GM19372 (cell line): Measurements from ENCODE around the gene CCDC192.

ENCODE experiments used
- ATAC-seq: cut with Tn5 transposase; IDR thresholded peaks from one replicate; pipeline ENCODE4 v1.9.1; 2021; ENCODE audit warnings: mild to moderate bottlenecking, low read depth, moderate library complexity; ENCODE audit not compliant: unreplicated experiment

Gene CCDC192

DNA sequence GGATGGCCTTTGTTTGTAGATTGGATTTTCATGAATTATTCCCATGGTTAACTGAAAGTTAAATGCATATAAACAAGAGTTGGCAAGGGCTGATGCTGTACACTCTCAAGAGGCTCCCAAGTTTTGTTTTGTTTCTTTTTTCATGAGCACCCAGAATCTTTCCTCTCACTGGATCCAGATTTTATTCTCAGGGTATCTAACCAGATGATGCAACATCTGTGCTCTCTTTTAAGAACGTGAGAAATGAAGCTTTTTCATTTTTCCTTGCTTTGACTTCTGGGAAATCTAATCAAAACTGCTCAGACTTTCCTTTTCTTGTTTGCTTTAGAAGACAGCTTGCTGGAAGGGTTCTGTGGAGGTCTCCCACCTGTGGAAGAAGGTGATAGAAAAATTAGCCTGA is 237.7 kb downstream of the CCDC192 start:
- ATAC-seq, result no peak

- no peak for ATAC-seq
Observed at GRCh38 chr5:127941646-127942045, 238.5 kb downstream of the CCDC192 start.

DNA sequence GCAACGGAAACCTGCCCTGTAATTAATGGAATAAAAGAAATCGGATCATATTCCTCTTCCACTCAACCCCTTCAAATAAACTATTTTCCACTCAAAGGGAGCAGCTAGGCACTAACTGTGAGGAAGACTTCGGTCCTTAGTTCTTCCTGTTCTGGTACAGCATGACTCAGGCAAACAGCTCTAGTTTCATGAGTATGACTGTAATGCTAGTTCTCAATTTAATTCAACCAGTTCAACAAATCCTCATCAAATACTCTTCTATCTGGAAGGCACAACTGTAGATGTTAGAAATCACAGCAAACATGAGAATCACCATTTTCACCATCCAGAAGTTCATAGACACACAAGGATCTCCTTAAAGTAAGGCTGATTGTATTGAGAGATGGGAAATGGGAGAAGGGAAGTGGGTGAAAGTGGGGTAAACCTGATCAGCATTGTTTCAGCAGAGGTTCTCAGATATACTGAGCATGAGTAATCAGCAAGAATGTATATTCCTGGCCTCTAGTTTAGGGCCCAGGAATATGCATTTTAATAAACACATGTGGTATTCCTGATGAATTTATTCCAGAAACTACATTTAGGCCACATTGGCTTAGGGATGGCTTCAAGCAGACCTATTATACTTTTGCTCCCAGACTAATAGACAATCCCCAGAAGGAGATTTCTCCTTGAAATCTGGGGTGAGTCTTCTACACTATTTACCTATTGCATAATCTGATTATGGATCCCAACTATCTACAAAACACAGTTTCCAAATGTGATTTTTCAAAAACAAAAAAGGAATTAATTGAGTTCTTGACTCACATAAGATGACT is 239.3 kb downstream of the CCDC192 start:
- no peak for ATAC-seq

- ATAC-seq, result no peak
Observed at GRCh38 chr5:127943061-127943371, 239.8 kb downstream of the CCDC192 start.

DNA sequence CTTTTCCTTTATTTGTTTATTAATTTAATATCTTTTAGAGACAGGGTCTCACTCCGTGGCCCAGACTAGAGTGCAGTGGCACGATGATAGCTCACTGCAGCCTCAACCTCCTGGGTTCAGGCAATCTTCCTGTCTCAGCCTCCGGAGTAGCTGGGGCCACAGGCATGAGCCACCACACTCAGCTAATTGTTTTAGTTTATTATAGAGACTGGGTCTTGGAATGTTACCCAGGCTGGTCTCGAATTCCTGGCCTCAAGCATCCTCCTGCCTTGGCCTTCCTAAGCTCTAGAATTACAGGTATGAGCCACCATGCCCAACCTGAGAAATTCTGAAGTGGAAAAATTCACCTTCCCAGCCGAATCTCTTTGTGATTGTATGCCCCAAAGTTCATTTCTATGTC is 240.9 kb downstream of the CCDC192 start:
- ATAC-seq, result no peak

GRCh38 chr5:127947941-127948340 is 244.8 kb downstream of the CCDC192 start:
- ATAC-seq, result no peak

DNA sequence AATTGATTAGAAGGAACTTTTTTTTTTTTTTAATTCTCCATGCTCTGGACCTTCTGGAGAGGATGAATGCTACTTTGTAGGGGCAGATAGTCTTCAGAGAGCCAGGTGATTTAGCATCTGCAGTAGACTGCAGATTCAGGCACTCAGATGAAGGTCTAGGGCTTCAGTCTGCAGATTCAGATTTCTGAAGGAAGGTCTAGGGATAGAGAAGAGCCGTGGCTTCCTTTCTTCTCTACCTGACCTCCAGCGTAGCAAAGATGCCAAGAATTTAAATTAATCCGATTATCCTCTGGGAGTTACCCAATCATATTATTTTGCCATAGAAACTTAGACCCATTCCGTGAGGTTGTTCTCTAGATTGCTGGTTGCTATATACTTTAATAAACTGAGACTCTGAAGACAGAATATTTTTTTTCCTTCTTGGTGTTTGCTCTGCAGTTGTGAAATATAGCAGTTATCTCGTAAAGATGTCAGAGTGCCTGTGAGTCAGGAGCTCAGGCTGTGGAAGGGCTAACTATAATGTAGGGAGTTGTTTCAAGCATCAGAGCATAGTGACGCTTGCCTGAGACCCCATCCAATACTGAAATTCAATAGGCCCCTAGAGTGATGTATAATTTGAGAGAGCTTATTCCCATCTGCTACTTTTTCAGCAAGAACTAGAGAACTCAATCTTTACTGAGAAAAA is 247.7 kb downstream of the CCDC192 start:
- no peak for ATAC-seq

- ATAC-seq, result no peak
Observed at GRCh38 chr5:127951791-127952190, 248.6 kb downstream of the CCDC192 start.

- no peak for ATAC-seq
Observed at GRCh38 chr5:127957183-127957582, 254.0 kb downstream of the CCDC192 start.

- no peak for ATAC-seq
Observed at GRCh38 chr5:127957701-127958239, 254.6 kb downstream of the CCDC192 start.

- no peak for ATAC-seq
Observed at GRCh38 chr5:127958421-127959011, 255.3 kb downstream of the CCDC192 start.

DNA sequence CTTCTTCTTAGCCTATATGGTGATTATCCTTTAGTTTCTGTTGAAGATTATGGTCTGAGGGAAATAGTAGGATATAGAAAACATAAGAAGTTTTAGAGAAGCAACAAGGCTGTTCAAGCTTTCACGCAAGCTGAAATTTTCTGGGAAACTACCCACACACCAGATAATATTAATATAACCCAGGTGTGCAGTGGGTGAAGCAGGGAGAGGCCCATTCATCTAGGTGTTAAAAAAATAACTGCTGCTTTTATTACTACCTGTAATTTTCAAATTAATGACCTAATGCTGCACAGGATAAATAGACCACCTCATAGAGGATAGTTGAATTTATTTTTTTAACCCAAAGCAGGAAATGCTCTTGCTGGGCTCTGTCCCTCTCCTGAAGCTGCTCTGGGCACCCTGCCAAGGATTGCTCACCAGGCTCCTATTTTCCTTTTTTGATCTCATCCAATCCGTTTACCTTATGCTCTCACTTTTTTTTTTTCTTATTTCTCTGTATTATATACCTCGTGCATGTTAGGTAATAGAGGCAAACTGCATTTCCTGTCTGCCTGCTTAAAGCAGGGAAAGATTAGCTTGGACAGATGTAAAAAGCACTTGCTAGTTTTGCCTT is 256.1 kb downstream of the CCDC192 start:
- ATAC-seq, result no peak

GRCh38 chr5:127960270-127960691 is 257.1 kb downstream of the CCDC192 start:
- ATAC-seq, result no peak

DNA sequence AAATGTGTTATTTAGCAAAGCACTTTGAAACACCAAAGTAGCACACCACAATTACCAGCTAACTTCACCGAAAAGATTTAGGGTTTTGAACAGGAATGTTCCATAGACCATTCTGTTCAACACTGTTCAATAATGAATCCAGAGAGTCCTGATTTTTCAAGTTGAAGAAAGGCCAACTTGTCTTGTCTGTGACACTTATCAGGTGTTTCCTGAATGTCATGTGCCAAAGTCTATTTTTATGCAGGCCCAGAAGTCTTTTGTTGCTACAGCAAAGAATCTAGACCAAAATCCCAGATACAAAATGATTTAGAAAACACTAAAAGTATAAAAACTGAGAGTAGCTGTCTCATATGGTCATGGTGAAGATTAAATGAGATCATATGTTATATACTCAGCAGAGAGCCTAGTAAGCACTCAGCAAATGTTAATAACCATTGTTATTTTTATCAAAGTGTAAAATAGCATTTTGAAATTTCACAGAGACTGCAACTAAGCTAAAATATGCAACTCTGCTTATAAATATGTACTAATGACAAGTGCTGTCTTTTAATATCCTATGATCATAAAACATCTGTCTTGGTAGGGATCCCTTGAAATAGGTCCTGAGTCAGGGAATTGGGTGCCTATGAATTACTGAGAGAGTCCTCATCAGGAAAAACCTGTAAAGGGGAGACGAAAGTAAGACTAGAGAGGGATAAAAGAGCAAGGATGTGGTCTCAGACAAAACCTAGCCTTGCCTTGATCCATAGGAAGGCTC is 258.0 kb downstream of the CCDC192 start:
- no peak for ATAC-seq

DNA sequence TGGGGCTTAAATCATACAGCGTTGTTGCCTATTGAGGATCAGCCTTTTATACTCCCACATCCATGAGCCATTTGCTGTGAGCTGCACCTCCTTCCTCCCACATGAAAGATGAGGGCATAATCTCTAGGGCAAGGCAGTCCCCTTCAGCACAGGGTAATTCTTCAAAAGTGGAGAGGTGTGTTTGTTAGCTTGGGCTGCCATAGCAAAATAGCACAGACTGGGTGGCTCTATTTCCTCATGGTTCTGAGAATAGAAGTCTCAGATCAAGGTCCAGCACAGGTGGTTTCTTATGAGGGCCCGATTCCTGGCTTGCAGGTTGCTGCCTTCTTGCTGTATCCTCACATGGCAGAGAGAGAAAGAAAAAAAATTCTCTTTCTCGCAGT is 258.6 kb downstream of the CCDC192 start:
- no peak for ATAC-seq

- no peak for ATAC-seq
Observed at GRCh38 chr5:127962491-127962890, 259.3 kb downstream of the CCDC192 start.

- no peak for ATAC-seq
Observed at GRCh38 chr5:127963233-127963632, 260.0 kb downstream of the CCDC192 start.

- ATAC-seq, result no peak
Observed at GRCh38 chr5:127963931-127964330, 260.7 kb downstream of the CCDC192 start.

DNA sequence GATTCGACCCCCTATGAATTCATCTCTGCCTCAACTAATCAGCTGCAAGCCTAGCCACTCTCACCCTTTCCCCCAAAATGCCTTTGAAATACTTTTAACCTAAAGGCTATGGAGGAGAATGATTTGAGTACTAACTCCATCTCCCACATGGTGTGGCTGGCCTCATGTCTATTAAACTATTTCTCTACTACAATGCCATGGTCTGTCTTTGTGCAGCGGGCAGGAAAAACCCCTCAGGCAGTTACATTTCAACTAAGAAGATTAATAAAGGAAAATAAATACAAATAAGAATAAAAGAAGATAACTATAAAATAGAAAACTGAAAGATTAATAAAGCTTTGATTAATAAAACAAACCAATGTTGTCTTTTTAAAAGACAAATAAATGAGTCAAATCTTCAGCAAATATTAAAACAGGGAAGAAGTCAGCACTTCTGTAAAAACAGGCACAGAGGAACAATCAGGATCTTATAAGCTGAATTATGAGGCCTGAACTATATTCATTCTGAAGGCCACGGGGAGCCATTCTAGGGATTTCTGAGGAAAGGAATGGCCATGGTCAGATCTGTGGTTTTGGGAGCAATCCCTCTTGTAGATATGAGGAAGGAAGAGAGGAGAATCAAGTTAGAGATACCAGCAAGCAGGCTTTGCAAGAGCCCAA is 264.3 kb downstream of the CCDC192 start:
- ATAC-seq, result no peak
